Epithelial cell of proximal tubule (primary cell): ENCODE results near the gene DNTTIP2. TPM values are rescaled to one million over a fixed set of nuclear protein-coding genes. Genes with fewer than 3 reads are reported as not detected.

ENCODE experiments used
- DNase-seq: peaks from one replicate; pipeline ENCODE4 v3.0.0-alpha.2; 2011; ENCODE audit warnings: low read depth
- H3K4me3 ChIP-seq: 2 replicates; pipeline ENCODE4 v1.5.1; 2011; ENCODE audit warnings: low read depth, mild to moderate bottlenecking, low read length
- CTCF ChIP-seq: conservative IDR thresholded peaks from 2 replicates; pipeline ENCODE4 v1.5.1; 2012; ENCODE audit warnings: low read depth, mild to moderate bottlenecking, low read length
- total RNA-seq: library from RNA; depleted of rRNA; stranded (reverse); fragments of >200 nt; gene quantifications from 2 replicates; pipeline ENCODE4 v1.2.3, GENCODE V29; 2015

The DNTTIP2 gene
- total RNA-seq, 1 donor from 2014 or later: 41.6 TPM

GRCh38 chr1:93899543-93900207 lies 20.7 kb upstream of the DNTTIP2 start:
- no peak for TF ChIP-seq CTCF
- no peak for DNase-seq
- H3K4me3 ChIP-seq: no peak overlapping the region

GRCh38 chr1:93888900-93889299 lies 9.9 kb upstream of the DNTTIP2 start:
- no peak overlapping the region for H3K4me3 ChIP-seq
- TF ChIP-seq CTCF: no peak
- DNase-seq: no peak

- DNase-seq: no peak
- TF ChIP-seq CTCF: no peak
- H3K4me3 ChIP-seq: no peak overlapping the region
Measured at GRCh38 chr1:93882269-93882668, 3.3 kb upstream of the DNTTIP2 start.

GRCh38 chr1:93880731-93881130 lies 1.7 kb upstream of the DNTTIP2 start:
- no peak for DNase-seq
- TF ChIP-seq CTCF: no peak
- no peak overlapping the region for H3K4me3 ChIP-seq

- DNase-seq: no peak
- H3K4me3 ChIP-seq: peak overlapping the region; percentile 97
- no peak for TF ChIP-seq CTCF
Measured at GRCh38 chr1:93878501-93878888, 511 bp downstream of the DNTTIP2 start.

GRCh38 chr1:93877529-93877928 lies 1.5 kb downstream of the DNTTIP2 start:
- no peak overlapping the region for H3K4me3 ChIP-seq
- no peak for TF ChIP-seq CTCF
- DNase-seq: no peak

GRCh38 chr1:93876244-93876643 lies 2.8 kb downstream of the DNTTIP2 start:
- no peak overlapping the region for H3K4me3 ChIP-seq
- no peak for TF ChIP-seq CTCF

More at GRCh38 chr1:93876244-93876643, 2.8 kb downstream of the DNTTIP2 start:
- DNase-seq: no peak
